ENCODE measurements around the gene HHEX.
"Not testable (repeated sequence)": the region's sequence is repeated elsewhere in the genome, so short reads cannot be mapped to it uniquely, and the experiment has no call there.

The HHEX gene

DNA sequence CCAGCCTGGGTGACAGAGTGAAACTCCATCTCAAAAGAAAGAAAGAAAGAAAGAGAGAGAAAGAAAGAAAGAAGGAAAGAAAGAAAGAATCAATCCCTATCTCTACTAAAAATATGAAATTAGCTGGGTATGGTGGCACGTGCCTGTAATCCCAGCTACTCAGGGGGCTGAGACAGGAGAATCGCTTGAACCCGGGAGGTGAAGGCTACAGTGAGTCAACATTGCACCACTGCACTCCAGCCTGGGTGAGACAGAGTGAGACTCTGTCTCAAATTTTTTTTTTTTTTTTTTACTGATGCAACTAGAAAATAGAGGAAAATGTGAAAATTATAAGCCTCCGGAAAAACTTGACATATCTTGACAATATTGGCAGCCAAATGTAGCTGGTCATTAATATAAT is 52.0 kb downstream of the HHEX start:
- DNase-seq: not testable (repeated sequence)

DNA sequence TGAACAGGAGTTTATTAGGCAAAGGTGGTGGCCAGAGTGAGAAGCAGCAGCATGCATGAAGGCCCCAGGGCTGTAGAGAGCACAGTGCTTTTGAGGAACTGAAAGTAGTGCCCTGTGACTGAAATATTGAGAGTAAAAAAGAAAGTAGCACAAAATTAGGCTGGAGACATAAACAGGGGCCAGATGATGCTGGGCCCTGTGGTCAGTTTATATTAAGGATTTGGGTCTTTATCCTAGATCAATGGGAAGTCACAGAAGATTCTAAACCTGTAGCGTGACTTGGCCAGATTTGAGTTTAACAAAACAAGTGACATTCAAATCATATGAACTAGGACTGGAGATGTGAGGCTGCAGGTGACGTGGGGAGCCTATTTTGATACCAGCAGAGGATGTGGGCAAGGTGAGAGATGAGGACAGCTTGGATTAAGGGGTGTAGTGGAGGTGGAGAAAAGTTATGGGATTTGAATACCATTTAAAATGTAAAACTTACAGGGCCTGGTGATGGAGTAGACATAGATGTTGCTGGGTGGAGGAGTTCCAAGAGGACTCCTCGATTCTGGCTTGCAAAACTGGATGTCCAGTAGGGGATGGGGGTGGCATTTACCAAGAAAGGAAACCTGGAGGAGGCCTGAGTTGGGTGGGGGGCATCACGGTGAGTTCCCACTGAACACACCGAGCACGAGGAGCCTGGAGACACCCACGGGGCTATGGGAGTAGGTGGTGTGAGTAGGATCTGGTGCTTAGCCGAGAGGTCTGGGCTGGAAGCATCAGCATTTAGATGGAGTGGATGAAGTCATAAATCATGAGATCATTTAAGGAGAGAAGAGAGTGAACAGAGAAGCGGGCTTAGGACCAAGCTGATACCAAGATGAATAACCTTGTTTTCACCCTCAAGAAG is 52.8 kb downstream of the HHEX start:
- DNase-seq: no peak
